HG03378 (cell line): ENCODE measurements around the gene FBXO36.
A peak's percentile ranks its signal among the peaks of the same experiment; 100 is the strongest.
"Not testable (repeated sequence)": the region's sequence is repeated elsewhere in the genome, so short reads cannot be mapped to it uniquely, and the experiment has no call there.

Source experiments
- ATAC-seq: cut with Tn5 transposase; IDR thresholded peaks from one replicate; pipeline ENCODE4 v1.9.1; 2021; ENCODE audit warnings: mild to moderate bottlenecking, moderate library complexity; ENCODE audit not compliant: unreplicated experiment

FBXO36 gene

GRCh38 chr2:229910147-229910831 is 12.0 kb upstream of the FBXO36 start:
- peak; percentile 7 for ATAC-seq

DNA sequence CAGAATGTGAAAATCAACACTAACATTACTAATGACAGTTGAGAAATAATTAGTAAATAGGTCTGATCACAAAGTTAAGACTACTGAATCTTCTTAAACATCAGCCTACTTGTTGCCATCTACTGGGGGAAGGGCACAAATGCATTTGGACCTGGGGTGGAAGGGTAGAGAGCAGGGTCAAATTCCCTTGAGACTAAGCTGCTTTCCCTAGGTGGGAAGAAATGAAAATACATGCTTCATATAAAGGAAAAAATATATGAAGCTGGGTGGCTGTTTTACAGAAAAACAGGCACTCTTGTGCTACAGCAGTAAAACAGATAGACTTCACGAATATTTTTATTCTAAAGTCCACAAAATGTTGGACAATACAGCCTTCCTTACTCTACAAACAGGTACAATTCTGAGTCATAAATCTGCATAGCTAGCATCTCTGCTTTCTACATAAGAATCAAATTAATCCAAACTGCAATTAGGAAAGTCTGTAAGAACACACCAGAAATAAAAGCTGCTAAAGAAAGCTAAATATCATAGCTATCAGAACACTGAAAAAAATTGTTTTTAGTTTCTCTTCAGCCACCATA is 11.4 kb upstream of the FBXO36 start:
- ATAC-seq: peak; percentile 56

GRCh38 chr2:229914171-229914570 is 8.1 kb upstream of the FBXO36 start:
- no peak for ATAC-seq

DNA sequence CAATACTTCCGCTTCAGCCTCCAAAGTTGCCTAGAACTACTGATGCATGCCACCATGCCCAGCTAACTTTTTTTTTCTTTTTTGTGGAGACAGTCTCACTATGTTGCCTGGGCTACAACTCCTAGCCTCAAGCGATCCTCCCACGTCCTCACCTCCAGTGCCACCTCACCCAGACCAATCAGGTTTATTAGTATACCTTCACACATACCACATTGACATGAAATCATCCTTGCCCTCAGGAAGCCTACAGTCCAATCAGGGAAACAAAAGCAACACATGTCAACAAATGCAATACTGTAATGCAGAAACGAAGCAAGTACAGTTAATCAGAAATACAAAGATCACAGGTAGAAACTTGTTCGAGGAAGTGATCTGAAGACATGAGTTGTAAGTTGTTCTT is 4.5 kb upstream of the FBXO36 start:
- ATAC-seq: no peak

DNA sequence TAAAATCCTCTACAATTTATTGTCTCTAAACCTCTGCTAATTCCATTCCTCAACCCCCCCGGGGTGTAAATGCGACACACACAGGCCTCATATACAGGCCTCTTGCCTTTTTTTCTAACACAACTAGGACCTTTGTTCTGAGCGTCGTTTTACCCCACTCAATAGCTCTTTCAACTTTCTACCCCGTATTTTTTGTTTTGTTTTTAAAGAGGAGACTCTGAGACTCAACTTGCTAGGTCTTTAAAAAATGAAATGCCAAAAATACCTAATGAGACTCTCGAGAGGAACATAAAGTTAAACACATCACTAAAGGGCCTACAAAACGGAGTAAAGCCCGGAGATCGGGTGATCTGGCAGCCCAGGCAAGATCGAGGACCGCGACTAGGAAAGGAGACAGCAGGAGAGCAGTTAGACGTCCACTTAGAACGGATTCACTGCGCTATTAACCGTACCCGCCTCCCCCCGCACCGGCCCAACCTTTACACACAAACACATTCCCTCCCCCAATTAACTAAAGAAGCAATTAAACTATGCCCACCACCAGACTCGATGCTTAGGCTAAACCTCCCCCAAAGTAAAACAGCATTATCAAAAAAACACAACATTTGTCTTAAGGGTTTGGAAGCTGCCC is 2.2 kb upstream of the FBXO36 start:
- no peak for ATAC-seq

- ATAC-seq: peak; percentile 0
Observed at GRCh38 chr2:229921101-229921891, 1.0 kb upstream of the FBXO36 start.

DNA sequence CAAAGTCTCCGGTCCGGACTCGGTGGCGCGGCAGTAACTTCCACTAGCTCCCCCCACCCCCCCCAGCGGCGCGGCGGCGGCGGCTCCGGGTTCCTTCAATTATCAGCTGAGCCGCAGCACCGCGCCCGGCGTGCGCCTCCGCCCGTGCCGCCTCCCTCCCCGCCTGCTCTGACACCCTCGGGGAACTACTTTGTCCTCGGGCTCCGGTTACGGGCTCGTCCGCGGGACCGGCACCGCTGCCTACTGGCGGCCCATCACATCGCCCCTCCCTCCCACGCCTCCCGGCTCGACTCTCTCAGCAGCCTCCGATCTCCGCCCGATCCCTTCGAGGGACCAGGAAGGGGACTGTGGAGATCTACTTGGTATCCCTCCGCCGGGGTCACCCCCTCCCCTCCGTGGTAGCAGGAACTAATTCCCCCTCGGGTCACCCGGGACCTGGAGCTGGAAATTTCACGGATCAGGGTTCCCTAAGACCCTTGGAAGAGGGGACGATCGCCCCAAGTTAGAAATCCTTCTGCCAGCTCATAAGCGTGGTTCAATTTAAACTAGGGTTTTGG is 333 bp upstream of the FBXO36 start, which contains the start of gene TRIP12:
TSS of gene TRIP12 (minus strand) at position 118 of the 557 bp plus-strand sequence. CDS start 41,930 bp downstream, outside the sequence.
- ATAC-seq: peak; percentile 65

GRCh38 chr2:229924541-229924940 is 2.2 kb downstream of the FBXO36 start:
- not testable (repeated sequence) for ATAC-seq

DNA sequence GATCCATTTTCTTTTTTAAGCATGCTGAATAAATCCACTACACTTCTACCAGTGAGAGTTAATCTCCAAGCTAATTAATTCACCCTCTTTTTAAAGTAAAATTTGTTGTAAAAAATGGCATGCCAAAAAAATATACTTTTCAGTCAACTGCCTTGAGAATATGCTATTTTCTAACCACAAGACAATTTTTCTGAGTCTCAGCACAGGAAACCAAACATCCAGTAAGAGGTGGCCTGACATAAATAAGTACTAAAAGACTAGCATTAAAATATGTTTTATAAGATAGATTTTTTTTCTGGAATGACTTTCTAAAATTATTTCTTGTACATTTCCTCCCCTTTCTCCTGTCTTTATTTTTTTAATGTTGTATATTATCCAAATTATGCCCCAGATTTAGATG is 2.9 kb downstream of the FBXO36 start:
- no peak for ATAC-seq

- no peak for ATAC-seq
Observed at GRCh38 chr2:229927817-229928321, 5.6 kb downstream of the FBXO36 start.

- no peak for ATAC-seq
Observed at GRCh38 chr2:229930656-229931055, 8.4 kb downstream of the FBXO36 start.

DNA sequence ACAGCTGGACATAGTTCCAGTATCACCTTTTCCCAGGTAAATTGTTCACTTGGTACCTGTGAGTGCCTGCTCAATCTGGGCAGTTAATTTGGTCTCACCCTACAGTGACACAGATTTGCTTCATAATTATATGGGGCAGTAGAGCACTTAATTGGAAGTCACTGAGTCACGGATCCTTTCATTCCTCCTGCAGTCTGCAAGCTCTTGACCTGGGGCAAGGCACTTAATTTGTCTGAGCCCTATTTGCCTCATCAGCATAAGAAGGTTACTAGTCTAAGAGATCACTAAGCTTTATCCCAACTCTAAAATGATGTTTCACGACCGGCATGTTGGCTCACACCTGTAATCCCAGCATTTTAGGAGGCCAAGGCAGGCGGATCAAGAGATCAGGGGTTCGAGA is 8.9 kb downstream of the FBXO36 start:
- ATAC-seq: no peak

- no peak for ATAC-seq
Observed at GRCh38 chr2:229937537-229937936, 15.2 kb downstream of the FBXO36 start.

GRCh38 chr2:229942671-229943070 is 20.4 kb downstream of the FBXO36 start:
- no peak for ATAC-seq

GRCh38 chr2:229943171-229943570 is 20.9 kb downstream of the FBXO36 start:
- ATAC-seq: no peak

DNA sequence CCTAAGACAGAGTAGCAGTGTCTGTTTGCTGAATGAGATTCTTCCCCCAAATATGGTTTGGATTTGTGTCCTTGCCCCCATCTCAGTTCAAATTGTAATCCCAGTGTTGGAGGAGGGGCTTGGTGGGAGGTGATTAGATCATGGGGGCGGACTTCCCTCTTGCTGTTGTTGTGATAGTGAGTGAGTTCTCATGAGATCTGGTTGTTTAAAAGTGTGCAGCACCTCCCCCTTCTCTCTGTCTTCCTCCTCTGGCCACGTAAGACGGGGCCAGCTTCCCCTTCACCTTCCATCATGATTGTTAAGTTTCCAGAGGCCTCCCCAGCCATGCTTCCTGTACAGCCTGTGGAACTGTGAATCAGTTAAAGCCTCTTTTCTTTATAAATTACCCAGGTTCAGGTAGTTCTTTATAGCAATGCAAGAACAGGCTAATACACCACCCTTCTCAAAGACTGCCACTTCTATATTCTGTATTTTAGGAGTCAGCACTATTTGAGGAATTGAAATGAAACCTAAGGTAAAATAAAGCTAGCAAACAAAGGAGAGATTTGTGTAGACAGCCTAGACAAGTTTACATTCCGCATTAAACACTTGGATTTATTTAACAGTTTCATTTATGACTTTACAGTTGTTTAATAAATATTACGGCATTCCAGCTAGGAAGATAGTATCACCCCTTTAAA is 21.6 kb downstream of the FBXO36 start:
- ATAC-seq: no peak

- ATAC-seq: no peak
Observed at GRCh38 chr2:229945975-229946374, 23.7 kb downstream of the FBXO36 start.

GRCh38 chr2:229947544-229947943 is 25.2 kb downstream of the FBXO36 start:
- peak; percentile 85 for ATAC-seq

DNA sequence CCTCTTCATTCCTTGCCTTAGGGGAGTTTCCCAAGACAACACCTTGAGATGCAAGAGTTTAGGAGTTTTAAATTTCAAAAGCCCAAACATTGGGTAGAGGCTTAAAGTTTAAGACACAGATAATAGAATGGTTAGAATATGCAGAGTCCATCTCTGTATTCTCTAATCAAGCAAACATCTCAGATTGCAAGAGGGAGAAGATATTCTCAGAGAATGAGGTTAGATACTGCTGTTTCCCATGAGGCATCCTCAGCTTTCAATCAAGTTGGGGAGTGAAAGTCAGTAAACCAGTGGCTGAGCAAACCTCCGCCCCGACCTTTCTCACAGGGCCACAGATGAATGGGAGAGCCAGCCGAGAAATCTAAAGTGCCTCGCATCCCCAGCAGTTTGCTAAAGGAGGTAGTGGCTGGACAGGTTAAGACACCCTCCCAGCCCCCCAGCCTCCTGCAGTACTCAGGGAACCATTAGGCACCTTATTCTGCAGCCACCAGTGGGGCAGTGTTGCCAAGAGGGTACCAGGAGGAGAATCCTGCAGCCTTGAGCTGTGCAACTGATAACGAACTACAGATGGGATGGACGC is 30.0 kb downstream of the FBXO36 start:
- ATAC-seq: no peak

- ATAC-seq: no peak
Observed at GRCh38 chr2:229955663-229956062, 33.4 kb downstream of the FBXO36 start.
